Activated CD8-positive, alpha-beta memory T cell treated with anti-CD3 and anti-CD28 coated beads, Interleukin-2, amount 50 U/mL, for 24 hours (primary cell): Measurements from ENCODE around the gene PSMB3.
"Not testable (repeated sequence)": the region's sequence is repeated elsewhere in the genome, so short reads cannot be mapped to it uniquely, and the experiment has no call there.

Experiments used
- DNase-seq: peaks from one replicate; pipeline ENCODE4 v3.0.0-alpha.2; 2020; ENCODE audit errors: extremely low read depth

PSMB3 gene

GRCh38 chr17:38716368-38717005, 36.1 kb upstream of the PSMB3 start:
- no peak for DNase-seq

- no peak for DNase-seq
These were observed 35.3 kb upstream of the PSMB3 start for GRCh38 chr17:38717139-38717745.

GRCh38 chr17:38719289-38719942, 33.1 kb upstream of the PSMB3 start:
- no peak for DNase-seq

DNA sequence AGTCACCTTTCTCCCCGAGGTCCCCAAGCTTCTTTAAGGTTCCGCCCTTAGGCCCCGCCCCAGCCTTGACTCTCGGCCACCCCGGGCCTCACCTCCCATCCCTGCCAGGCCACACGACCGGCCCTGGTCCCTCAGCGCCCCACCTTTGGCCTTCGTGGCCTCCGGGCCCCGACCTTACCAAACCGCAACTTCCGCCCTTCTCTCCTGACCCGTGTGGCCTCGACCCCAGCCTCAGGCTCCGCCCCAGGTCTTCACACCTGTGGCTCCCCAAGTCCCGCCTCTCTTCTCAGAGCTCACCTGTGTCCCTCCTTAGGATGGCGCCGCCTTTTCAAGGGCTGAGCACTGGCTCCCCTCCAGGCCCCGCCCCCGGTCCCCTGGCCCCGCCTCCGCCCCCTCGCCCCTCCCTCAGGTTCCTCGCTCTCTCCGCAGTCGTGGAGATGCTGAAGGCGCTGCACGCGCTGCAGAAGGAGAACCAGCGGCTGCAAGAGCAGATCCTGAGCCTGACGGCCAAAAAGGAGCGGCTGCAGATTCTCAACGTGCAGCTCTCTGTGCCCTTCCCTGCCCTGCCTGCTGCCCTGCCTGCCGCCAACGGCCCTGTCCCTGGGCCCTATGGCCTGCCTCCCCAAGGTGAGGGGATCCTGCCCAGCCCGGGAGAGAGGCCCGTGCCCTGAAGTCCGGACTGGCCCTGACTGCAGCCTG, 32.4 kb upstream of the PSMB3 start:
- no peak for DNase-seq

- DNase-seq: no peak
These were observed 31.6 kb upstream of the PSMB3 start for GRCh38 chr17:38720941-38721340.

GRCh38 chr17:38721802-38722201, 30.7 kb upstream of the PSMB3 start:
- DNase-seq: no peak

GRCh38 chr17:38724337-38724988, 28.1 kb upstream of the PSMB3 start:
- DNase-seq: no peak

GRCh38 chr17:38725066-38725465, 27.5 kb upstream of the PSMB3 start:
- DNase-seq: no peak

- DNase-seq: not testable (repeated sequence)
These were observed 26.4 kb upstream of the PSMB3 start for GRCh38 chr17:38726145-38726544.

GRCh38 chr17:38727736-38728135, 24.8 kb upstream of the PSMB3 start:
- DNase-seq: no peak

DNA sequence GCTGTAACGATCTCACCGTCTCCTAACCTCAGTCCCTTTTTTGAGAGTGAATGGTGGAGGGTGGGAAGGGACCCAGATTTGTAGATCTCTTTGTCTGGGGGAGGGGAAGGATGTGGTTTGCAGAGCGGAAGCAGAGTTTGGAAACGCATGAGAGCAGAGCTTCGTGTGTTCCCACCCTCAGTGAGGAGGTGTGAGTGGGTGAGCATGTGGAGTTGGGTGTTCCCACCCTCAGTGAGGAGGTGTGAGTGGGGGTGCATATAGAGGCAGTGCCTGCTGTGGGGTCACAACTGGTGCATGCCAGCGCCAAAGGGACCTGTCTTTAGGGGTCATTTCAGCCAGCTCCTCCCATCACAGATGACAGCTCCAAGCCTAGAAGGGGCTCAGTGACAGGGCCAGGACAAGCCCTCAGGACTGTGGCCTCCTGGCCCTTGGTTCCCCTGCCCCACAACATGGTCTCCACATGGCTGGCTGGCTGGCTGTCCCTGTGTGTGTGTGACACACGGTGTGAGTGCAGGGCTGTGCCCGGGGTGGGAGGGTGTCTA, 24.2 kb upstream of the PSMB3 start:
- DNase-seq: no peak

DNA sequence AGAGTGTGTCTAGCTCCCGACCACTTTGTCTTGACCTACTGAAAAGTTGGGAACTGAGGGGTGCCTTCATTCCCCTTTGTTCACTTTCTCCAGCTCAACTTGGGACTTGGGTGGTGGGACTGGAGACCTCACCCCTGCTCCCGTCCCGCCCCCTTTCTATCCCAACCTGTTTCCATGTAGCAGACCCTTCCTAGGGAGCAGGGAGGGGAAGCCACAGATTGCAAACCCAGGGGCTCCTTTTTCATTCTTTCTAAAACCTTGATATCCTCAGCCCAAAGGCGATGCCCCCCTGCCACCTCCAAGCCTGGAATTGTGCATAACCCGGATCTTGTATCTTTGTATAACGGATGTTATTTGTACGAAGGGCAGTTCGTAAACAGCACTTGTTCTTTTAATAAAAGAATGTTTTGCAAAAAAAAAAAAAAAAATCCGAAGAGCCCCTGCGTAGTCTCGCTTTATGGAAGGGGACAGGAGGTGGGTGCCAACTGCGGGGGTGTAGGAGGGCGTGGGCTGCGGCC, 23.1 kb upstream of the PSMB3 start:
- no peak for DNase-seq

DNA sequence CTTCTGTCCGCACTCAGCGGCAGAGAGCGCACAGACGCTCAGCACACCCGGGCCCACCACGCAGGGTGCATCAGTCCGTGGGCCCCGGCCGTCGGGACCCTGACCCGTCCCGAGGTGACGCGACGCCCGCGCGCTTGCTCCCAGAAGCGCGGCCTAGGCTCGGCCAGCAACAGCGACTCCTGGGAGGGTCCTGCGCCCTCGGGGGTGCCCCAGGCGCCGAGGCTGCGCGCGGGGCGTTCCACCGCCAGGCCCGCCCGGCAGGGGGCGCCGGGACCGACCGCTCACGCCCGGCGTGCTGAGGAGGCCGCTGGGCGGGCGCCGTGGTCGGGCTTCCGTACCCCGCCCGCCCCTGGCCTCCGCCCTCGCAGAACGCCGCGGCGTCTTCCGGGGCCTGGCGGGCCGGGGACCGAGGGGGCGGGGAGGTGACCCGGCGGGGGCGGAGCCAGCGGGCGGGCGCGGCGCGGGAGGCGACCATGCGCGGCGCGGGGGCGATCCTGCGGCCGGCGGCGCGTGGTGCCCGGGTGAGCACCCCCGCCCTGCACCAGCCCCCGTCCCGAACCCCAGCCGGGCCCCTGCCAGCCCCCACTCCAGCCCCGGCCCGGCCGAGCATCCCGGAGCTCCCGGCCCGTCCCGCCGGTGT, 22.5 kb upstream of the PSMB3 start, which contains the start of gene CISD3:
Gene CISD3 (plus strand): TSS at position 456 of the 640 bp plus-strand sequence. CDS start 18 bp downstream, at position 474.
- DNase-seq: no peak

- DNase-seq: no peak
These were observed 21.8 kb upstream of the PSMB3 start for GRCh38 chr17:38730526-38731379.

DNA sequence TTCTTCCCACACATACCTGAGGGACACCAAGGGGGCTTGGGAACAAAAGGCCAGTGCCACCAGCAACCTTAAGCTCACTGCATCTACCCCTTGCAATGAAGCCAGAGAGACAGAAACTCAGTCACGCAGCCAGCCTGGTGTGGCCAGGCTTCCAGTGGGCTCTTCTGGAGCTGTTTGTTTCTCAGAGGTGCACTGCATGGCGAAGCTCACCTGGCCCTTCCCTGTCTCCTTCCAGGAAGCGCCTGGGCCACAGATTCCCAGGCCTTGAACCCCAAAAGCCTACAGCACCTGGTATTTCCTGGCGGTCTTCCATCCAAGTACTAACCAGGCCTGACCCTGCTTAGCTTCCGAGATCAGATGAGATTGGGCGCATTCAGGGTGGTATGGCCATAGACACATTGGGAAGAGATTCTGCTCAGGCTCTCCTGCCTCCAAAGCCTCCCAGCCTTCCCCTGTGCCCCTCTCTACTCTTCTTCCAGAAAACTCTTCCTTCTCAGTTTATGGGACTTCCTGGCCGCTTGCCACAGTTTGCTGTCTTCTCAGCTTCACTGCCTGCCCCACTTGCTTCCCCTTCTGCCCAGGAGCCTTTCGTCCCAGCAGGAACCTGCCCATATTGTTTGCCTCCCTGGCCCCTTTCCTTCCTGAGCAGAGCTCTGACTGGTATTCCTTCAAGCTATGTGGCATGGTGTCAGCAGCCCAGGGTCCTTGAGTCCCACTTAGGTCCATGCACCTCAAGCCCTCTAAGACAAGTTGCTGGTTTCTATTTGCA, 20.8 kb upstream of the PSMB3 start:
- DNase-seq: no peak

- DNase-seq: no peak
These were observed 19.9 kb upstream of the PSMB3 start for GRCh38 chr17:38732376-38733281.

DNA sequence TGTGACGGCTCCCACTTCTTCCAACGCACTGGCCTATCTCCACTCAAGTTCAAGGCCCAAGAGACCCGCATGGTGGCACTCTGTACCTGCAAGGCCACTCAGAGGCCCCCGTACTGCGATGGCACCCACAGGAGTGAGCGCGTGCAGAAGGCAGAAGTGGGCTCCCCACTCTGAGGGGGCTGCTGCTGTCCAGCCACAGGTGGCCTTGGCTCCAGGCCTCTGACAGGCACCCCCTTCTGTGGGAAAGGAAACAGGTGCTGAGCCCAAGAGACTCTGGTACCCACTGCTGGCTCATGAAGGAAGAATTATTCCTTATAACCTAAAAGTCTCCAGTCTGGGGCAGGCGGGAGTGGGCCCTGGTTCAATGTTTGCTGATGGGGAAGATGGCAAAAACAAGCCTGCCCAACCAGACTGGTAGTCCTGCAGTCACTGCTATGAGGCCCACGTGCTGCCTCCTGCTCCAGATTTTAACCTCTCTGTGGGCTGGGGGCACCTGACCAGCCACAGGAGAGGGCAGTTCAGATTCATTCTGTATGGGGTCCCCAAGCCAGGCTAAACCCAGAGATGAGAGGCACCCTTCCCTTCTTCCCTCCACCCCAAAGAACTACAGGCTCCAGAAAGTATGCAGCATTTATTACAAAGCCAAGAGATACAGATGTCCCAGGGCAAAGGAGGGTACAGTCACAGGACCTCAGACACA, 19.1 kb upstream of the PSMB3 start:
- no peak for DNase-seq
